ENCODE measurements around the gene WNT10A. TPM values are rescaled to one million over a fixed set of nuclear protein-coding genes. Genes with fewer than 3 reads are reported as not detected.

Gene WNT10A
- polyA plus RNA-seq, 1 of the 3 experiments (the other 2 are of a cell fraction), result 0.02 TPM

DNA sequence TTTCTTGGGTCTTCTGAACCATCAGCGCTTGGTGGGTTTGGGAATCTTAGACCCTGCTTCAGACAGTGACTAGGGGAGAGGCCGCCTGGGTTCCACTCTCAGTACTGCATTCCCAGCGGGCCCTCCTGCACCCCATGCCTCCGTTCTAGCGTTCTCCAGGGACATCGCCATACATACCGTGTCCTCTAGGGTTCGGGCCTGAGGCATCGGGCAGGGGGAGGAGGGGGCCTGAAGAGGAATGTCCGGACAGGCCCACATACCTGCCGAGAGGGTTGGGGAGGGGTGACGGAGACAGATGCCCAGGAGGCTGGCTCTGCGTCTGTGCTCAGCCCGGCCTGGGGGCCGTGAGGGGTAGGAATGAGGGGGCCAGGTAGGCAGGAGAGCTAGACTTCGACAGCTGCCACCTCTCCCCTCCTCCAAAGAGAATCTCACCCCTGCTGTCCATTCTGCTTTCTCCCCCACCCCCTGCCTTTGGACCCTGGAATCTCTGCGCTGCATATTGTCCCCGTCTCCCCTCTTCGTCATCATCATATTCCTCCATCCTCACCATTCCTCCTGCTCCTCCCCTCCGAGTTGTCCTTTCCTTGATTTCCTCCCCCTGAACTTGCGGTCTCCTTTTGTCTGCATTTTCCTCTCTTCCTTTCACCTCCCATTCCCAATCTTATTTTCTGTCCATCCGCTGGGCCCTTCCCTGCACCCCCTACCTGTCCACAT lies 7.8 kb upstream of the WNT10A start:
- no peak overlapping the region for H2AFZ ChIP-seq (ENCODE audit: low read depth)
- H3K9me3 ChIP-seq, result no peaks in the 10 kb centered on the region
- H3K4me3 ChIP-seq (ENCODE audit: low read depth in 2 of 2, low read length in 1 of 2), result no peak overlapping the region
- no peak for TF ChIP-seq CTCF (IDR thresholded peaks at IDR 0.05)
- TF ChIP-seq EZH2phosphoT487 (IDR thresholded peaks at IDR 0.05; ENCODE audit: borderline replicate concordance, low read depth), result no peak
- TF ChIP-seq RAD21 (IDR thresholded peaks at IDR 0.05; ENCODE audit: low read length), result no peak
- TF ChIP-seq SIN3A (IDR thresholded peaks at IDR 0.05; ENCODE audit: borderline replicate concordance, low read depth, low read length), result no peak
- TF ChIP-seq, protein P1, sequence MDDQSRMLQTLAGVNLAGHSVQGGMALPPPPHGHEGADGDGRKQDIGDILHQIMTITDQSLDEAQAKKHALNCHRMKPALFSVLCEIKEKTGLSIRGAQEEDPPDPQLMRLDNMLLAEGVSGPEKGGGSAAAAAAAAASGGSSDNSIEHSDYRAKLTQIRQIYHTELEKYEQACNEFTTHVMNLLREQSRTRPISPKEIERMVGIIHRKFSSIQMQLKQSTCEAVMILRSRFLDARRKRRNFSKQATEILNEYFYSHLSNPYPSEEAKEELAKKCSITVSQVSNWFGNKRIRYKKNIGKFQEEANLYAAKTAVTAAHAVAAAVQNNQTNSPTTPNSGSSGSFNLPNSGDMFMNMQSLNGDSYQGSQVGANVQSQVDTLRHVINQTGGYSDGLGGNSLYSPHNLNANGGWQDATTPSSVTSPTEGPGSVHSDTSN (IDR thresholded peaks at IDR 0.05), result no peak
- TF ChIP-seq TCF12 (IDR thresholded peaks at IDR 0.05), result no peak
- no peak for TF ChIP-seq GABPA (IDR thresholded peaks at IDR 0.05; ENCODE audit: low read depth)
- no peak for TF ChIP-seq FOXM1 (IDR thresholded peaks at IDR 0.05; ENCODE audit: low read depth)
- no peak for TF ChIP-seq NRF1 (IDR thresholded peaks at IDR 0.05; ENCODE audit: low read depth, low read length)
- TF ChIP-seq, protein P2, sequence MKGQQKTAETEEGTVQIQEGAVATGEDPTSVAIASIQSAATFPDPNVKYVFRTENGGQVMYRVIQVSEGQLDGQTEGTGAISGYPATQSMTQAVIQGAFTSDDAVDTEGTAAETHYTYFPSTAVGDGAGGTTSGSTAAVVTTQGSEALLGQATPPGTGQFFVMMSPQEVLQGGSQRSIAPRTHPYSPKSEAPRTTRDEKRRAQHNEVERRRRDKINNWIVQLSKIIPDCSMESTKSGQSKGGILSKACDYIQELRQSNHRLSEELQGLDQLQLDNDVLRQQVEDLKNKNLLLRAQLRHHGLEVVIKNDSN (IDR thresholded peaks at IDR 0.05; ENCODE audit: borderline replicate concordance, low read depth), result no peak
- no peak for TF ChIP-seq ELF1 (IDR thresholded peaks at IDR 0.05)
- TF ChIP-seq CHD2 (IDR thresholded peaks at IDR 0.05; ENCODE audit: low read length, partially characterized antibody), result no peak
- H3K79me2 ChIP-seq (ENCODE audit: insufficient read depth), result no peaks in the 10 kb centered on the region
- CTCF ChIA-PET, result interaction anchor here (1.0 to 22.5 kb wide), 6 partner anchors 14 to 288 kb away, joined by 3 to 795 read pairs (median 3); partner anchors contain the start of genes NHEJ1 and WNT6
- no peak for DNase-seq
- WGBS (ENCODE audit: low lambda C conversion rate), result 54% methylated on average over 15 of the region's 22 CpGs
- no peak overlapping the region for H3K9ac ChIP-seq
- POLR2A ChIA-PET, result no interaction called here
- no peaks in the 10 kb centered on the region for H4K20me1 ChIP-seq (ENCODE audit: insufficient read depth)
- H3K27ac ChIP-seq (ENCODE audit: low read depth in 2 of 2, low read length in 1 of 2), result no peak overlapping the region
- H3K9me2 ChIP-seq, result no peaks in the 10 kb centered on the region
- H3K27me3 ChIP-seq (ENCODE audit: insufficient read depth), result peaks cover 31% of the 10 kb centered on the region; the same call in 1 of the 2 replicates
- peaks cover 0 to 23% of the 10 kb centered on the region in 2 experiments; a peak in 2 of 4 replicates for H3K4me1 ChIP-seq (ENCODE audit: control insufficient read depth in 1 of 2, insufficient read depth in 2 of 2, low read depth in 1 of 2, low read length in 1 of 2)
- H3K4me2 ChIP-seq, result no peak overlapping the region
- peaks cover 3% of the 10 kb centered on the region for H3F3A ChIP-seq (replicated peaks; ENCODE audit: insufficient read depth)
- H3K36me3 ChIP-seq (replicated peaks in 1 of 2; ENCODE audit: control insufficient read depth in 1 of 2, insufficient read depth in 2 of 2, low read length in 1 of 2), result no peaks in the 10 kb centered on the region

Data from SK-N-SH (cell line).